GM19328 (cell line): ENCODE data around the gene UBE2K.
"Not testable (repeated sequence)": the region's sequence is repeated elsewhere in the genome, so short reads cannot be mapped to it uniquely, and the experiment has no call there.

Experiments
- ATAC-seq: cut with Tn5 transposase; IDR thresholded peaks from one replicate; pipeline ENCODE4 v1.9.1; 2021; ENCODE audit warnings: mild to moderate bottlenecking, moderate library complexity; ENCODE audit not compliant: unreplicated experiment

Gene UBE2K

DNA sequence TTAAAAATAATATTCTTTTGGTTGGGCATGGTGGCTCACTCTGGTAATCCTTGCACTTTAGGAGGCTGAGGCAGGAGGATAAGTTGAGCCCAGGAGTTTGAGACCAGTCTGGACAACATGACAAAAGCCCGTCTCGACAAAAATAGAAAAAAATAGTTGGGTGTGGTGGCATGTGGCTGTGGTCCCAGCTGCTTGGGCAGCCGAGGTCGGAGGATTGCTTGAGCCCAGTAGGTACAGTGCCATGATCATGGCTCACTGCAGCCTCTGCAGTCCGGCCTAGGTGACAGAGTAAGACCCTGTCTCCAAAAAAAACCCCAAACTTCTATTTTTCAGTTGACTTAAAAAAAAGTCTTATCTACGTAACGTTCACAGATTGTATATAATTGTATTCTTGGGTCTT is 23.9 kb downstream of the UBE2K start:
- ATAC-seq, result no peak

DNA sequence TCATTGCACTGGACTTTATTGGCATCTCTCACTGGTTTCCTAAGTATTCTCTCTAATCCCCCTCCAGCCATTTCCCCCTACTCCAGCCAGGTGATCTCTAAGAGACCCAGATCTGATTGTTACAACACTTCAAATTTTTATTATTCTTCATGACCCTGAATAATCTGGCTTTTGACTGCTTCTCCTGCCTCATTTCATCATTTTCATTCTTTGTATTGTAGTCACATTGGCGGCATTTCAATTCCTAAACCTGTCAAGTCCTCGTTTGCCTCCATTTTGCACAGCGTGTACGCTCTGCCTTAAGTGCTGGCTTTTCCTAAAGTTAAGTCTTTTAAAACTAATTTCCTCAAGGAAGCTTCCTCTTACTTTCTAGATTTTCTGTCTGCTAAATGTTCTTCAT is 31.6 kb downstream of the UBE2K start:
- ATAC-seq, result no peak

- ATAC-seq, result no peak
Measured at GRCh38 chr4:39730072-39730471, 32.1 kb downstream of the UBE2K start.

DNA sequence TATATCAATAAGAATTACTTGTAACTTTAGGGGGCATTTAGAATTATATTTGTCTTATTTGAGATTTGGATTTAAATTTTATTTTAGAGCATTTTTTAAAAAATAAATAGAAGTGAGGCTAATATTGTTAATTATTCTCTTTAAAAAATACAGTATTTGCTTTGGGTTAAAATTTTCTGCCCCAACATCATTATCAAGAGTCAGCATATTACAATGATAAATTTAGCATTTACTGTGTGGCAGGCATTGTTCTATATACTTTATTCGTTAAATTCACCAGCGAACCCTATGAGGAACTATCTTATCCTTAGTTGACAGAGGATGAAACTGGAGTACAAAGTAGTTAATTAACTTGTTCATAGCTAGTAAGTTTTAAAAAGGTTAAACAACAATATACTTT is 34.0 kb downstream of the UBE2K start:
- no peak for ATAC-seq

DNA sequence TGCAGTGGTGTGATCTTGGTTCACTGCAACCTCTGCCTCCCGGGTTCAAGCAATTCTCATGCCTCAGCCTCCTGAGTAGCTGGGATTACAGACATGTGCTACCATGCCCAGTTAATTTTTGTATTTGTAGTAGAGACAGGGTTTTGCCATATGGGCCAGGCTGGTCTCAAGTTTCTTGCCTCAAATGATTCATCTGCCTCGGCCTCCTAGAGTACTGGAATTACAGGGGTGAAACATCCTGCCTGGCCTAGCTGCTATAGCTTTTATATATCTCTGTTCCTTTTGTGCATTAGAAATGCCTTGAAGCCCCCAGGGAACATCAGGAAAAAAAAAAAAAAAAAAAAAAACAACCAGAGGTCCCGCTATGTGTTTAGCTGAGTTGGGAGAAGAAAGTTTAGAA is 34.8 kb downstream of the UBE2K start:
- no peak for ATAC-seq

DNA sequence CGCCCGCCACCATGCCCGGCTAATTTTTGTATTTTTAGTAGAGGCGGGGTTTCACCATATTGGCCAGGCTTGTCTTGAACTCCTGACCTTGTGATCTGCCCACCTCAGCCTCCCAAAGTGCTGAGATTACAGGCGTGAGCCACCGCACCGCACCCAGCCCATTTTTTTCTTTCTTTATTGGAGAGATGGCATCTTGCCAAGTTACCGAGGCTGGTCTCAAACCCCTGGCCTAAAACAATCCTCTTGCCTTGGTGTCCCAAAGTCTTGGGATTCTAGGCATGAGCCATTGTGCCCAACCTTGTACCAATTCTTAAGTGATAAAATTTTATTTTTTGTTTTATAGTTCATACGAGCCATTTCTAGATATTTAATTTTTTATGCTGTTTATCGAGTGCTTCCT is 41.7 kb downstream of the UBE2K start:
- not testable (repeated sequence) for ATAC-seq

DNA sequence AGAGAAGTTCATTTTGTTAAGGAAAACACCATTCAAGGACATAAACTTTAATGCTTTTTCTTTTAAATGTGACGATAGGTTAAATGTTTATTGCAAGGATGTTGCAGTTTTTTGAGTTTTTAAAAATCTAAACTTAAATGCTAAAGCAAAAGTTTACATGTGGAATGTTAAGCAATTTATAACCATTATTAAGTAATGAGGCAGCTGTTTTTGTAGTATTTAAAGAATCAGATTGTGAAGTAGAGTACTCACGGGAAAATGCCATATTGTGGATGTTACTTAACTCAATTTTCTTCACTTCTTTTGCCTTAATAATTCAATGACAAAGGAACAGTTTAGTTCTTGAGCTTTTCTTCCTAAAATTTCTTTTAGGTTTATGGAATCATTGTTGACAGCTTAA is 43.5 kb downstream of the UBE2K start:
- ATAC-seq, result no peak

DNA sequence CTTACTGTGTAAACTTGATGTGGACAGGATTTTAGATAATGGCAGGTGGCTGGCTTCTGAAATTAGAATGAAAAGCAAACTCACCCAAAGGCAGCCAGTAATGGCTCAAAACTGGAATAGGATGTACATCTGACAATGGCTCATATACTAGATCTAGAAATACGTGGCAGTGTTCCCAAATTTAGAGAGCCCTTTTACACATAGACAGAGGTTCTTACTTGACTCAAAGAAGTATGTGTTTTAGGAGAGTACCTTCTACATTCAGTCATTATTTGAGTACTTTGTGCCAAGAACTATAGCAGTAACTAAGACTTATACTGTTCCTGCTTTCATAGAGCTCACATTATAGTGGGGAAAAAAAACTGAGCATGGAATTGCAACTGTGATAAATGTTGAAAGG is 48.0 kb downstream of the UBE2K start:
- ATAC-seq, result no peak

DNA sequence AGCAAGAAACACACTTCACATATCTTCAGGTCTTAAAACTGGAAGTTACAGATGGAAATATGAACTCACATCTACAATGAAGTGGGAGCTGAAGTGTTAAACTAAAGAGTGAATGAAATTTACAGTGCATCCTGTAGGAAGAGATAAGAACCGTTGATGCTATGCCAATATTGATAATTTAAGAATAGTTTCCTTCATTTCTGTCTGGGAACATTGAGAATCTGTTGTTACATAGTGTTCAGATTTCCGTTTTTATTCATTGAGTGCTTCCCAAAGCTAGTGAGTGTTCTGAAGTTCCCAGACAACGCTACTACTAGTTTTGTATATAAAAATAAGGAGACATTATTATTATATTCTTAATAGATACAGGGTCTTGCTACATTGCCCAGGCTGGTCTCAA is 52.3 kb downstream of the UBE2K start:
- ATAC-seq, result no peak

DNA sequence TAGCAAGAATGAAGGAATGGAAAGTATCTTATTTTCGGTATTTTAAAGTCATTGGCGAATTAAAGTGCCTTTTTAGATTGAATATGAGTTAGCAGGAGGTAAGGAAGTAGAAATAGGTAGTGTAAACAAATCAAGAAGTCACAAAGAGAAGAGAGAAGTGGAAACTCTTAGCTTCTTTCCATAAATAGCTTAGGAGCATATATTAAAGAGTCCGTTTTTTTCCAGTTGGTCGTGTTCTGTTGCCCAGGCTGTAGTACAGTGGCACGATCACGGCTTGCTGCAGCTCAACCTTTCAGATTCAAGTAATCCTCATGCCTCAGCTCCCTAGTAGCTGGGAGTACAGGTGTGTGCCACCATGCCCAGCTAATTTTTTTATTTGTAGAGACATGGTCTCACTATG is 56.4 kb downstream of the UBE2K start:
- ATAC-seq, result no peak

- no peak for ATAC-seq
Measured at GRCh38 chr4:39756159-39756558, 58.2 kb downstream of the UBE2K start.

DNA sequence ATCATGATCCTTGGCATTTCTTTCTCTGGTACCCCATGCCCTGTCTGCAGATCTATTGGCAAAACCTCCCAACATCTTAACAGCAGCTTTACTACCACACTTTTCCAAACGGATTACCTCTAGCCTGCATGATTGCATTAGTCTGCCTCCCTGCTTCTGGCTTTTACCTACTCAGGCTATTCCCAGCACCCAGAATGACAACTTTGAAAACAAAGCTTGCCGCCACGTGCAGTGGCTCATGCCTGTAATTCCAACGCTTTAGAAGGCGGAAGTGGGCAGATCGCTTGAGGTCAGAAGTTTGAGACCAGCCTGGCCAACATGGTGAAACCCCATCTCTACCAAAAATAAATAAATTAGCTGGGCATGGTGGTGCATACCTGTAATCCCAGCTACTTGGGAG is 60.2 kb downstream of the UBE2K start:
- no peak for ATAC-seq

DNA sequence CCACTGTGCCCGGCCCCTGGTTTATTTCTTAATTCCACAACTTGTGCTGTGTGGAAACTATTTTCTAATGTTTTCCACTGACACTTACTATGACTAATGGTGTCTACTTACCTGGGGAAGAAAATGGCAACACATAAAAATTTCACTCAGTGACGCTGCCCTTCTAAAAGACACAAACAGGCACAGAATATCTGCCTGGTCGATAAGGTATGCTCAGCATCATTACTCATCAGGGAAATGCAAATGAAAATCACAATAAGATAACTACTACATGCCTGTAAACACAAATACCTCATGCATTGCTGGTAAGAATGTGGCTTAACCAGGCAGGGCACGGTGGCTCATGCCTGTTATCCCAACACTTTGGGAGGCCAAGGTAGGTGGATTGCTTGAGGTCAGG is 61.6 kb downstream of the UBE2K start:
- no peak for ATAC-seq

- no peak for ATAC-seq
Measured at GRCh38 chr4:39761005-39761667, 63.2 kb downstream of the UBE2K start.

GRCh38 chr4:39763714-39764572 is 66.0 kb downstream of the UBE2K start:
- ATAC-seq, result no peak

DNA sequence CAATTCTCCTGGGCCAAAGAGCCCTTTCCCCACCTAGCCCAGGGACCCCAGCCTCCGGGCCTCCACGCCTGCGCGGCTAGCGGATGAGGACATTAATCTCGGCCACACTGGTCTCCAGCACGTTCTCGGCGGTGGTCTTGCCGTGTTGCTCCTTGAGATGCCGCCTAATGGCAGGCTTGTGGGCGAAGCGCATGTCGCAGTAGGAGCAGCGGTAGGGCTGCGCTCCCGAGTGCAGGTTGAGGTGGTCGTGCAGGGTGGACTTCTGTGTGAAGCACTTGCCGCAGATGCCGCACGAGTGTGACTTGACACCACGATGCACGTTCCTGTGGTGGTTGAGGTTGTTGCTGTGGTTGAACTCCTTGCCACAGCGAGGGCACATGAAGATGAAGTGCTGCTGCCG is 72.1 kb downstream of the UBE2K start:
- ATAC-seq, result no peak

GRCh38 chr4:39770471-39770870 is 72.5 kb downstream of the UBE2K start:
- no peak for ATAC-seq

DNA sequence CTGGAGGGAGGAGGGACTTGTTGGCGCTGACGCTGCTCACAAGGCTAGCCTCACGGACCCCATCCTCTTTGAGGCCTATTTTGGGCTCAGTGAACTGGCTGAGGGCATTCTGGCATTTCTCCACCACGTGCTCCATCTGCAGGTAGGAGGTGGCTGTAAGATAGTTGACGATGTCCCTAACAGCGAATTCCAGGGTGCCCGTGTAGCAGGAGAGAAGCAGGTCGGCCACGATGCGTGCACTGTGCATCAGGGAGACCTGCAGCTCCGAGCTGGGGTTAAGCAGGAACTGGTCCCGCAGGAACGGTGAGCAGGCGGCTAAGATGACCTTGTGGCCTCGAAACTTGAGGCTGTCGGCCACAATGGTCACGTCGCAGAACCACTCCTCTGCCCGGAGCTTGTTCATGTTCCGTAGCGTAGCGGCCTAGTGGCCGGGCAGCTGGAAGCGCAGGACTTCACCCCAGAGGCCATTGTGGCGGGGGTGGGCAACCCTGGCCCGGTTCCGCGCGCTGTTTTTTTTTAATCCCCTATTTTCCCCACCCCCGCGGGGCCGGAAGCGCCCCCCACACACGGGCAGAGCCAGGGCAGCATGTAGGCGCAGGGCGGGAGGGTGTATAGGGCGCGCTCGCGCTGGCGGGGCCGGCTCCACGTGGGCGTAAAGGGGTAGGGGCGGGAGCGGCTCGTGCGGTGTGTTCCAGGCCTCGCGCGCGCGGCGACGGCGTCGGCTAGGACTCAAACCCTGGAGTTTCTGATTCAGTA is 73.2 kb downstream of the UBE2K start:
- no peak for ATAC-seq

- ATAC-seq, result not testable (repeated sequence)
Measured at GRCh38 chr4:39781988-39782387, 84.1 kb downstream of the UBE2K start.

DNA sequence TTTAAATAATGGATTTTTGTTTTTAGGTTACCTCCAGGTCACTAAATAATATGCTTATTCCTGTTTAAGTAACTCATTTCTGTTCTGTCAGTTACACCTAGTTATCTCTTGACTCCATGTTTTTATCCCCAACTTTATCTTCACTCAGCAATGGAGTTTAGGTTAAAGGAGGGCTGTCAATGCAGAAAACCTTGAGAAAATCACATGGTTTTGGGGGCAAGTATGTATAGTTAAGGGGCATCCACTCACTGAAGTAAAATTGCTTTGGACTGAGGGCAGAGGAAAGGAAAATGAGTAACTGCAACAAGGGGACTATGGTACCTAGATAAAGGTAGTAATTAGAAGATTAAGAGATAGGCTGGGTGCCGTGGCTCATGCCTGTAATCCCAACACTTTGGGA is 87.1 kb downstream of the UBE2K start:
- ATAC-seq, result no peak

- no peak for ATAC-seq
Measured at GRCh38 chr4:39786838-39787237, 88.9 kb downstream of the UBE2K start.

DNA sequence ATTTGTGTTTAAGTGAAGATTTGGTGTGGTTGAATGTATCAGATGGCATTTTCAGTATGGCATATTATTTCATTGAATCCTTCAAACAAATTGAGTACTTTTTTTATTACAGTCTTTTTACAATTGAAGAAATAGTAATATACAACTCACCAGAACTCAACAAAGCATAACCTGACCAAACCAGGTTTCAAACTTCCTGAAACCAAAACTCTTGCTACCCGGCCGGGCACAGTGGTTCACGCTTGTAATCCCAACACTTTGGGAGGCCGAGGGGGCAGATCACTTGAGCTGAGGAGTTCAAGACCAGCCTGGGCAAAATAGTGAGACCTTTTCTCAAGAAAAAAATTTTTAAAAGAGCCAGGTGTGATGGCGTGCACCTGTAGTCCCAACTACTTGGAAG is 94.2 kb downstream of the UBE2K start:
- no peak for ATAC-seq
